ENCODE measurements around the gene AP2A1. TPM values are rescaled to one million over a fixed set of nuclear protein-coding genes. Genes with fewer than 3 reads are reported as not detected.

Gene AP2A1
- total and polyA plus RNA-seq, 9 of the 15 experiments (the other 6 are each of a cell fraction or from before 2014, with no cell fraction given): 0.55 to 150 (median 31.9) TPM

- TF ChIP-seq HOMEZ (CRISPR knock-in tag; IDR thresholded peaks at IDR 0.05) (no peak), ELF4 (CRISPR knock-in tag; IDR thresholded peaks at IDR 0.05) (no peak), CUX1 (CRISPR knock-in tag; IDR thresholded peaks at IDR 0.05) (no peak), HMBOX1 (IDR thresholded peaks at IDR 0.05) (0 out of 2 replicates have a peak, but pooled peaks have one; percentile 5), MBD1 (CRISPR knock-in tag; IDR thresholded peaks at IDR 0.05) (0 out of 2 replicates have a peak, but pooled peaks have one; percentile 13), KLF13 (tag; IDR thresholded peaks at IDR 0.05; ENCODE audit: borderline replicate concordance, low read depth) (no peak), STAT5A (IDR thresholded peaks at IDR 0.05; ENCODE audit: borderline replicate concordance, low read length) (no peak), ZNF586 (CRISPR knock-in tag; conservative IDR thresholded peaks at IDR 0.05) (no peak), ZSCAN29 (IDR thresholded peaks at IDR 0.05) (no peak), RHOXF2B (CRISPR knock-in tag; conservative IDR thresholded peaks at IDR 0.05) (no peak)
Measured at GRCh38 chr19:49850221-49850486, 83.4 kb downstream of the AP2A1 start (continued).
